ENCODE measurements around the gene TSC2.

GRCh38 chr16:2086812-2087747 is 39.3 kb downstream of the TSC2 start:
- TF ChIP-seq POLR2A (IDR thresholded peaks at IDR 0.05; ENCODE audit: low read depth, low read length) (no peak), CTCF (IDR thresholded peaks at IDR 0.05; ENCODE audit: extremely low read depth in 1 of 2, insufficient read depth in 1 of 2, low read depth in 1 of 2, low read length in 2 of 2) (no peak), MYC (IDR thresholded peaks at IDR 0.05; ENCODE audit: low read depth, low read length) (no peak), POLR2AphosphoS5 (IDR thresholded peaks at IDR 0.05; ENCODE audit: insufficient read depth, low read depth, low read length) (no peak), JUN (IDR thresholded peaks at IDR 0.05; ENCODE audit: borderline replicate concordance, insufficient read depth, insufficient read length, low read depth) (no peak), EZH2 (IDR thresholded peaks at IDR 0.05; ENCODE audit: borderline replicate concordance, low read depth, low read length, severe bottlenecking) (no peak), MAX (IDR thresholded peaks at IDR 0.05; ENCODE audit: insufficient read depth, insufficient read length) (no peak), FOS (IDR thresholded peaks at IDR 0.05; ENCODE audit: borderline replicate concordance, insufficient read depth, low read length) (no peak), GATA2 (IDR thresholded peaks at IDR 0.05; ENCODE audit: insufficient read depth, insufficient read length, low read depth, low read length) (no peak)

Measured in endothelial cell of umbilical vein (primary cell).